ENCODE results near the gene HMSD. TPM values are rescaled to one million over a fixed set of nuclear protein-coding genes. Genes with fewer than 3 reads are reported as not detected.

Gene HMSD
- total and polyA plus RNA-seq, 2 of the 4 experiments (the other 2 are of a cell fraction), result 0.17 to 0.36 TPM

DNA sequence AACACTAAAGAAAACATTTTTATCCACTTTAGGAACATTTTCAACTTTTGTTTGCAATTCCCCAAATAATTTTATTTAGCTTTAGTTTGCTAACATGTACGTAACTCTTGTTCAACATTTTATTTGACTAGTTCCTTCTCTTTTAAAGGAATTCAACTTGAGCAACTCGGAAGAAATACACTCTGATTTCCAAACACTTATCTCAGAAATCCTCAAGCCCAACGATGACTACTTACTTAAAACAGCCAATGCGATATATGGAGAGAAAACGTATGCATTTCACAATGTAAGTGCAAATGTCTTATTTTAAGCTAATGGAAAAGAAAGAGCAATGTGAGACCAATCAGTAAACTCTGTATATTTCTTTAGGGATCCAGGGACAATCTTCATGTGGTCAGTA lies 31.3 kb upstream of the HMSD start:
- H3K9me3 ChIP-seq (ENCODE audit: control insufficient read depth, insufficient read depth, low read length), result no peaks in the 10 kb centered on the region
- no peak overlapping the region for H3K18ac ChIP-seq (ENCODE audit: low read depth, low read length)
- H3K4me2 ChIP-seq (ENCODE audit: low read depth, low read length), result no peak overlapping the region
- H3K4me1 ChIP-seq (ENCODE audit: control insufficient read depth, insufficient read depth, low read length), result no peaks in the 10 kb centered on the region
- peaks cover 9% of the 10 kb centered on the region for H3K27me3 ChIP-seq (ENCODE audit: control insufficient read depth, insufficient read depth, low read length)
- no peak overlapping the region for H2AFZ ChIP-seq (replicated peaks; ENCODE audit: low read length, poor library complexity)
- no peak for TF ChIP-seq POLR2A (IDR thresholded peaks at IDR 0.05; ENCODE audit: low read depth, low read length)
- TF ChIP-seq CHD1 (IDR thresholded peaks at IDR 0.05; ENCODE audit: low read depth, low read length), result no peak
- no peak for TF ChIP-seq RCOR1 (IDR thresholded peaks at IDR 0.05; ENCODE audit: insufficient replicate concordance, low read length)
- no peak for TF ChIP-seq CEBPB (IDR thresholded peaks at IDR 0.05; ENCODE audit: low read depth, low read length)
- no peak for TF ChIP-seq SMC3 (IDR thresholded peaks at IDR 0.05; ENCODE audit: low read depth, low read length)
- TF ChIP-seq BHLHE40 (IDR thresholded peaks at IDR 0.05; ENCODE audit: low read depth, low read length), result no peak
- TF ChIP-seq USF2 (IDR thresholded peaks at IDR 0.05; ENCODE audit: low read depth, low read length), result no peak
- no peak for TF ChIP-seq CTCF (conservative IDR thresholded peaks at IDR 0.05; ENCODE audit: low read depth, low read length)
- no peak for TF ChIP-seq MXI1 (IDR thresholded peaks at IDR 0.05; ENCODE audit: borderline replicate concordance, low read depth, low read length)
- TF ChIP-seq MAZ (IDR thresholded peaks at IDR 0.05; ENCODE audit: borderline replicate concordance, low read depth, low read length), result no peak
- TF ChIP-seq RAD21 (IDR thresholded peaks at IDR 0.05; ENCODE audit: low read length), result no peak
- no peak for TF ChIP-seq ELK1 (IDR thresholded peaks at IDR 0.05; ENCODE audit: borderline replicate concordance, low read depth, low read length)
- no peak overlapping the region for H3K56ac ChIP-seq (ENCODE audit: extremely low read depth, insufficient read depth, low read length)
- H3K27ac ChIP-seq (ENCODE audit: insufficient read depth, low read length), result no peak overlapping the region
- H4K5ac ChIP-seq (ENCODE audit: low read depth, low read length), result no peak overlapping the region
- no CpG with 5 or more reads among the region's 5 CpGs for WGBS, 2 experiments (ENCODE audit: extremely low coverage in 2 of 2, insufficient read length in 1 of 2)
- no peak overlapping the region for H2BK120ac ChIP-seq (ENCODE audit: low read depth, low read length)
- no peaks in the 10 kb centered on the region for H3K36me3 ChIP-seq (ENCODE audit: control insufficient read depth, insufficient read depth, low read length)
- no peaks in the 10 kb centered on the region for H3K79me1 ChIP-seq (ENCODE audit: low read depth in 1 of 2, low read length in 2 of 2)
- no peak overlapping the region for H2AK9ac ChIP-seq (replicated peaks; ENCODE audit: low read depth, low read length, poor library complexity)
- dilution Hi-C loops (cut with HindIII; ENCODE audit: low sequenced_read_pairs, unreplicated experiment), result no loop called here
- CTCF ChIA-PET, result interaction anchor here (1.6 kb wide), 1 partner anchor 14 kb away, joined by 3 read pairs; no protein-coding TSS in a partner anchor
- no TSS peak for BruUV-seq (replicated peaks)
- H3K23ac ChIP-seq (ENCODE audit: low read depth, low read length), result no peak overlapping the region
- POLR2A ChIA-PET (ENCODE audit: unreplicated experiment), result no interaction called here
- no peak overlapping the region for H4K91ac ChIP-seq (ENCODE audit: insufficient read depth, low read depth, low read length)
- ATAC-seq (ENCODE audit: low read depth), result no peak
- no peak overlapping the region for H2BK20ac ChIP-seq (ENCODE audit: low read depth, low read length)
- H2BK15ac ChIP-seq (ENCODE audit: low read depth, low read length), result no peak overlapping the region
- H3K4me3 ChIP-seq (ENCODE audit: insufficient read depth, low read depth, low read length), result no peak overlapping the region
- H4K20me1 ChIP-seq (ENCODE audit: insufficient read depth, low read length), result no peaks in the 10 kb centered on the region
- intact Hi-C loops (cut with micrococcal nuclease), result no loop called here
- H2BK5ac ChIP-seq (ENCODE audit: low read depth, low read length, poor library complexity, severe bottlenecking), result no peak overlapping the region
- H2AK5ac ChIP-seq (ENCODE audit: low read depth, low read length), result no peak overlapping the region
- in situ Hi-C loops (cut with MboI; ENCODE audit: low sequenced_read_pairs), result no loop called here
- H4K8ac ChIP-seq (ENCODE audit: low read depth in 2 of 2, low read length in 2 of 2), result no peak overlapping the region
- H3K4ac ChIP-seq (ENCODE audit: low read depth, low read length), result no peak overlapping the region
- DNase-seq, result no peak
- H3K9ac ChIP-seq (ENCODE audit: low read depth, low read length), result no peak overlapping the region
- H3K14ac ChIP-seq (replicated peaks; ENCODE audit: low read depth, low read length), result no peak overlapping the region
- no peaks in the 10 kb centered on the region for H3K9me1 ChIP-seq (ENCODE audit: insufficient read depth, low read length)

All from IMR-90 (cell line).